Trophoblast cell (in vitro differentiated cells and primary cell): ENCODE measurements around the gene RNF141.

ENCODE experiments used
- DNase-seq, 2 donors: peaks; one replicate each; pipeline ENCODE4 v3.0.0-alpha.2; 2016
- H2AFZ ChIP-seq: 2 replicates; pipeline ENCODE4 v1.6.1; 2013; ENCODE audit warnings: low read length, moderate library complexity, mild to moderate bottlenecking; ENCODE audit not compliant: insufficient read depth, poor library complexity
- H2AK5ac ChIP-seq: 2 replicates; pipeline ENCODE4 v1.6.1; 2013; ENCODE audit warnings: mild to moderate bottlenecking, low read length
- H2BK120ac ChIP-seq: 2 replicates; pipeline ENCODE4 v1.6.1; 2013; ENCODE audit warnings: low read length, mild to moderate bottlenecking, moderate library complexity; ENCODE audit not compliant: insufficient read depth, poor library complexity
- H2BK12ac ChIP-seq: 2 replicates; pipeline ENCODE4 v1.6.1; 2013; ENCODE audit warnings: mild to moderate bottlenecking, low read length, moderate library complexity
- H2BK5ac ChIP-seq: 2 replicates; pipeline ENCODE4 v1.6.1; 2013; ENCODE audit warnings: low read length, low read depth, moderate library complexity, mild to moderate bottlenecking; ENCODE audit not compliant: poor library complexity
- H3K14ac ChIP-seq: 2 replicates; pipeline ENCODE4 v1.6.1; 2013; ENCODE audit warnings: mild to moderate bottlenecking, low read length
- H3K18ac ChIP-seq: 2 replicates; pipeline ENCODE4 v1.6.1; 2013; ENCODE audit warnings: mild to moderate bottlenecking, low read length
- H3K23ac ChIP-seq: 2 replicates; pipeline ENCODE4 v1.6.1; 2013; ENCODE audit warnings: low read length
- H3K27ac ChIP-seq: 2 replicates; pipeline ENCODE4 v1.5.1; 2013; ENCODE audit warnings: low read depth, mild to moderate bottlenecking, inconsistent platforms, low read length, moderate library complexity
- H3K27me3 ChIP-seq: 2 replicates; pipeline ENCODE4 v1.6.1; 2013; ENCODE audit warnings: inconsistent platforms, mild to moderate bottlenecking, low read length, moderate library complexity; ENCODE audit not compliant: insufficient read depth
- H3K36me3 ChIP-seq, 2 experiments: 1 replicate in 1 of 2; 2 replicates in 1 of 2; pipeline ENCODE4 v1.6.1; 2013; ENCODE audit warnings: low read length in 2 of 2, mild to moderate bottlenecking in 2 of 2, moderate library complexity in 1 of 2; ENCODE audit not compliant: insufficient read depth in 2 of 2, control insufficient read depth in 1 of 2
- H3K4ac ChIP-seq: 2 replicates; pipeline ENCODE4 v1.6.1; 2013; ENCODE audit warnings: low read depth, mild to moderate bottlenecking, low read length, moderate library complexity
- H3K4me1 ChIP-seq, 2 experiments: 1 replicate in 1 of 2; 2 replicates in 1 of 2; pipeline ENCODE4 v1.6.1; 2013; ENCODE audit warnings: low read length in 2 of 2, mild to moderate bottlenecking in 2 of 2, moderate library complexity in 1 of 2; ENCODE audit not compliant: insufficient read depth in 2 of 2, control insufficient read depth in 1 of 2
- H3K4me2 ChIP-seq: 2 replicates; pipeline ENCODE4 v1.6.1; 2013; ENCODE audit warnings: inconsistent platforms, mild to moderate bottlenecking, low read length, moderate library complexity
- H3K4me3 ChIP-seq: 2 replicates; pipeline ENCODE4 v1.5.1; 2013; ENCODE audit warnings: mild to moderate bottlenecking, low read depth, low read length, inconsistent platforms
- H3K79me1 ChIP-seq: one replicate; pipeline ENCODE4 v1.6.1; 2013; ENCODE audit warnings: low read length
- H3K79me2 ChIP-seq: 2 replicates; pipeline ENCODE4 v1.6.1; 2013; ENCODE audit warnings: low read length, mild to moderate bottlenecking; ENCODE audit not compliant: control insufficient read depth, insufficient read depth, poor library complexity
- H3K9ac ChIP-seq: 2 replicates; pipeline ENCODE4 v1.6.1; 2013; ENCODE audit warnings: mild to moderate bottlenecking, low read length
- H3K9me3 ChIP-seq: 2 replicates; pipeline ENCODE4 v1.6.1; 2013; ENCODE audit warnings: low read depth, mild to moderate bottlenecking, control low read depth, inconsistent platforms, low read length; ENCODE audit not compliant: insufficient read depth
- H4K12ac ChIP-seq: 2 replicates; pipeline ENCODE4 v1.6.1; 2013; ENCODE audit warnings: low read depth, mild to moderate bottlenecking, low read length, moderate library complexity
- H4K8ac ChIP-seq: 2 replicates; pipeline ENCODE4 v1.6.1; 2013; ENCODE audit warnings: low read depth, mild to moderate bottlenecking, low read length, moderate library complexity
- H4K91ac ChIP-seq: one replicate; pipeline ENCODE4 v1.6.1; 2013; ENCODE audit warnings: low read depth, mild to moderate bottlenecking, low read length, moderate library complexity
- WGBS: extraction: QIAGEN DNeasy Blood & Tissue Kit; methylation state at CpG from one replicate; pipeline ENCODE4 v1.1.7; 2013; ENCODE audit warnings: missing lambda C conversion rate; ENCODE audit not compliant: insufficient read length, insufficient coverage; ENCODE audit errors: extremely low coverage; 5-methylcytosine and 5-hydroxymethylcytosine counted together

Gene RNF141

GRCh38 chr11:10477690-10478046 is 63.3 kb downstream of the RNF141 start:
- Histone ChIP-seq H3K27ac (no peak overlapping the region), H2AFZ (no peak overlapping the region), H3K27me3 (no peaks in the 10 kb centered on the region), H3K14ac (no peak overlapping the region), H3K23ac (no peak overlapping the region), H3K4ac (no peak overlapping the region), H4K12ac (no peak overlapping the region), H3K9ac (no peak overlapping the region), H3K36me3 (no peaks in the 10 kb centered on the region), H3K79me2 (no peaks in the 10 kb centered on the region), H3K4me3 (no peak overlapping the region), H4K91ac (no peak overlapping the region), H4K8ac (no peak overlapping the region), H2BK120ac (no peak overlapping the region), H3K18ac (no peak overlapping the region), H3K4me1 (no peaks in the 10 kb centered on the region), H3K4me2 (no peak overlapping the region), H3K9me3 (peaks cover 2% of the 10 kb centered on the region), H2BK5ac (no peak overlapping the region), H2AK5ac (no peak overlapping the region), H2BK12ac (no peak overlapping the region), H3K79me1 (no peaks in the 10 kb centered on the region)
- no peak for DNase-seq
- WGBS, result no CpG with 5 or more reads among the region's 8 CpGs

GRCh38 chr11:10476927-10477689 is 63.9 kb downstream of the RNF141 start:
- no peak overlapping the region for H4K91ac ChIP-seq
- peaks cover 2% of the 10 kb centered on the region for H3K9me3 ChIP-seq
- H3K4me3 ChIP-seq, result no peak overlapping the region
- H3K4ac ChIP-seq, result no peak overlapping the region
- H2BK5ac ChIP-seq, result no peak overlapping the region
- H2BK120ac ChIP-seq, result no peak overlapping the region
- H2BK12ac ChIP-seq, result no peak overlapping the region
- no peak overlapping the region for H3K9ac ChIP-seq
- H4K8ac ChIP-seq, result no peak overlapping the region
- H3K27ac ChIP-seq, result no peak overlapping the region
- no peaks in the 10 kb centered on the region for H3K27me3 ChIP-seq
- no peak for DNase-seq
- H4K12ac ChIP-seq, result no peak overlapping the region
- no peak overlapping the region for H3K23ac ChIP-seq
- no peak overlapping the region for H3K14ac ChIP-seq
- H2AK5ac ChIP-seq, result no peak overlapping the region
- no peak overlapping the region for H2AFZ ChIP-seq
- H3K79me1 ChIP-seq, result no peaks in the 10 kb centered on the region
- no peaks in the 10 kb centered on the region for H3K36me3 ChIP-seq
- no peak overlapping the region for H3K4me2 ChIP-seq
- no peaks in the 10 kb centered on the region for H3K4me1 ChIP-seq
- no CpG with 5 or more reads among the region's 5 CpGs for WGBS
- no peaks in the 10 kb centered on the region for H3K79me2 ChIP-seq
- no peak overlapping the region for H3K18ac ChIP-seq

GRCh38 chr11:10476342-10476741 is 64.6 kb downstream of the RNF141 start:
- H3K4me2 ChIP-seq, result no peak overlapping the region
- no peaks in the 10 kb centered on the region for H3K4me1 ChIP-seq
- H3K36me3 ChIP-seq, result no peaks in the 10 kb centered on the region
- H2BK5ac ChIP-seq, result no peak overlapping the region
- H3K23ac ChIP-seq, result no peak overlapping the region
- no peak overlapping the region for H3K18ac ChIP-seq
- no peak overlapping the region for H2BK12ac ChIP-seq
- no peak overlapping the region for H4K91ac ChIP-seq
- WGBS, result no CpG with 5 or more reads among the region's 1 CpG
- H3K27ac ChIP-seq, result no peak overlapping the region
- H3K9me3 ChIP-seq, result peaks cover 2% of the 10 kb centered on the region
- H3K79me2 ChIP-seq, result no peaks in the 10 kb centered on the region
- H4K8ac ChIP-seq, result no peak overlapping the region
- H3K4me3 ChIP-seq, result no peak overlapping the region
- no peak overlapping the region for H2AFZ ChIP-seq
- no peak for DNase-seq
- H2AK5ac ChIP-seq, result no peak overlapping the region
- H3K79me1 ChIP-seq, result no peaks in the 10 kb centered on the region
- H2BK120ac ChIP-seq, result no peak overlapping the region
- no peak overlapping the region for H3K14ac ChIP-seq
- H3K4ac ChIP-seq, result no peak overlapping the region
- no peaks in the 10 kb centered on the region for H3K27me3 ChIP-seq
- no peak overlapping the region for H3K9ac ChIP-seq
- H4K12ac ChIP-seq, result no peak overlapping the region

- no peaks in the 10 kb centered on the region for H3K27me3 ChIP-seq
- no peak overlapping the region for H4K8ac ChIP-seq
- no peak overlapping the region for H2BK12ac ChIP-seq
- H3K27ac ChIP-seq, result no peak overlapping the region
- H3K4me3 ChIP-seq, result no peak overlapping the region
- H2BK120ac ChIP-seq, result no peak overlapping the region
- H3K23ac ChIP-seq, result no peak overlapping the region
- no peaks in the 10 kb centered on the region for H3K4me1 ChIP-seq
- no peak overlapping the region for H3K14ac ChIP-seq
- no peak overlapping the region for H3K4ac ChIP-seq
- H3K36me3 ChIP-seq, result no peaks in the 10 kb centered on the region
- no peak overlapping the region for H3K4me2 ChIP-seq
- no peak overlapping the region for H2BK5ac ChIP-seq
- WGBS, result no CpG with 5 or more reads among the region's 2 CpGs
- H3K9me3 ChIP-seq, result peaks cover 2% of the 10 kb centered on the region
- H3K79me2 ChIP-seq, result no peaks in the 10 kb centered on the region
- H4K91ac ChIP-seq, result no peak overlapping the region
- H3K9ac ChIP-seq, result no peak overlapping the region
- no peak overlapping the region for H3K18ac ChIP-seq
- no peak overlapping the region for H2AFZ ChIP-seq
- H4K12ac ChIP-seq, result no peak overlapping the region
- no peaks in the 10 kb centered on the region for H3K79me1 ChIP-seq
- H2AK5ac ChIP-seq, result no peak overlapping the region
- DNase-seq, result peak; percentile 97 to 98
These were observed 66.4 kb downstream of the RNF141 start for GRCh38 chr11:10474551-10474950.
